Fibroblast of lung (primary cell): ENCODE data around the gene ZNF264.

Experiments
- CTCF ChIP-seq, 2 donors: IDR thresholded peaks in 1 of 2; conservative IDR thresholded peaks in 1 of 2; 1 replicate in 1 of 2; 2 replicates in 1 of 2; pipeline ENCODE4 v1.5.1; 2011 to 2012; ENCODE audit warnings: low read length in 2 of 2, control low read depth in 1 of 2, inconsistent platforms in 1 of 2, low read depth in 1 of 2, mild to moderate bottlenecking in 1 of 2
- EZH2 ChIP-seq: IDR thresholded peaks from 2 replicates; pipeline ENCODE4 v1.5.1; 2012; ENCODE audit warnings: low read length, control low read depth, mild to moderate bottlenecking; ENCODE audit errors: missing control alignments

DNA sequence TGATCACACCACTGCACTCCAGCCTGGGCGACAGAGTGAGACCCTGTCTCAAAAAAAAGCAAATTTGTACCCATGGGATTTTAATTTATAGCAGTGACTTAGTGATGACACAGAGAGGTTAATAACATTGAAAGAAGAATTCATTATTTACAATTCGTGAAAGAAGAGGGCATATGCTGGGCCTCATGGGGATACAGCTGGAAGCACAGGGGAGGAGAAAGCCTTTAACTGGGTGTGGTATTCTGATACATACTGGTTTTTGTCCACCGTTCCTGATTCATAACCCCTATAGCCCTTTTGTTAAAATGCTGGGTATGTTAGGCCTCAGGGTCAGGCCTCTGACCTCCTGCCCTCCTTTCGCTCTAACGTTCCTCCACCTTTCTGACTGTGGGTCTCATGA is 10.9 kb downstream of the ZNF264 start:
- no peak for TF ChIP-seq CTCF (conservative IDR thresholded peaks at IDR 0.05 in 1 of 2, IDR thresholded peaks at IDR 0.05 in 1 of 2; ENCODE audit: low read depth in 1 of 2, low read length in 2 of 2)
- no peak for TF ChIP-seq EZH2
